ENCODE results near the gene TSPAN15. TPM values are rescaled to one million over a fixed set of nuclear protein-coding genes. Genes with fewer than 3 reads are reported as not detected.
"Not testable (repeated sequence)": the region's sequence is repeated elsewhere in the genome, so short reads cannot be mapped to it uniquely, and the experiment has no call there.

Gene TSPAN15
- total RNA-seq, 4 donors from 2014 or later = 17.2 to 58.1 (median 24.4) TPM

GRCh38 chr10:69481811-69482524 lies 30.7 kb downstream of the TSPAN15 start:
- Histone ChIP-seq H3K27me3 (no peaks in the 10 kb centered on the region), H3K36me3 (no peaks in the 10 kb centered on the region), H3K27ac (peak overlapping the region; percentile 81 to 92), H3K4me1 (peaks cover 4 to 24% of the 10 kb centered on the region in 2 donors), H3K9me3 (no peaks in the 10 kb centered on the region), H3K4me3 (no peak overlapping the region)
- intact Hi-C loops (cut with DNase I; ENCODE audit: low total_unique reads) = no loop called here
- TF ChIP-seq POLR2A (IDR thresholded peaks at IDR 0.05) (no peak), CTCF (IDR thresholded peaks at IDR 0.05) (no peak)
- no peak for DNase-seq

GRCh38 chr10:69483963-69484362 lies 32.7 kb downstream of the TSPAN15 start:
- Histone ChIP-seq H3K4me3 (no peak overlapping the region), H3K9me3 (peaks cover 0 to 4% of the 10 kb centered on the region in 2 donors), H3K4me1 (peaks cover 4 to 22% of the 10 kb centered on the region in 2 donors), H3K27ac (peak overlapping the region; percentile 70 to 92), H3K36me3 (no peaks in the 10 kb centered on the region), H3K27me3 (no peaks in the 10 kb centered on the region)
- intact Hi-C loops (cut with DNase I; ENCODE audit: low total_unique reads) = no loop called here
- TF ChIP-seq POLR2A (IDR thresholded peaks at IDR 0.05) (no peak), CTCF (IDR thresholded peaks at IDR 0.05) (no peak)
- DNase-seq = no peak

- Histone ChIP-seq H3K9me3 (peaks cover 0 to 4% of the 10 kb centered on the region in 2 donors), H3K4me3 (no peak overlapping the region), H3K27ac (peak overlapping the region; percentile 70 to 92), H3K27me3 (no peaks in the 10 kb centered on the region), H3K36me3 (no peaks in the 10 kb centered on the region), H3K4me1 (peaks cover 4 to 14% of the 10 kb centered on the region in 2 donors)
- intact Hi-C loops (cut with DNase I; ENCODE audit: low total_unique reads) = no loop called here
- no peak for DNase-seq
- TF ChIP-seq POLR2A (IDR thresholded peaks at IDR 0.05) (no peak), CTCF (IDR thresholded peaks at IDR 0.05) (no peak)
These were observed 33.5 kb downstream of the TSPAN15 start for GRCh38 chr10:69484736-69485135.

- Histone ChIP-seq H3K27ac (peak overlapping the region; percentile 32 to 92), H3K9me3 (peaks cover 0 to 4% of the 10 kb centered on the region in 2 donors), H3K4me3 (no peak overlapping the region), H3K27me3 (no peaks in the 10 kb centered on the region), H3K36me3 (no peaks in the 10 kb centered on the region), H3K4me1 (no peaks in the 10 kb centered on the region)
- intact Hi-C loops (cut with DNase I; ENCODE audit: low total_unique reads) = no loop called here
- no peak for TF ChIP-seq POLR2A (IDR thresholded peaks at IDR 0.05)
- no peak for DNase-seq
These were observed 35.9 kb downstream of the TSPAN15 start for GRCh38 chr10:69486922-69487730.

GRCh38 chr10:69488149-69488844 lies 37.0 kb downstream of the TSPAN15 start:
- H3K27me3 ChIP-seq; DNase-seq; intact Hi-C loops (cut with DNase I; ENCODE audit: low total_unique reads); H3K4me3 ChIP-seq; H3K27ac ChIP-seq; H3K4me1 ChIP-seq; H3K36me3 ChIP-seq; H3K9me3 ChIP-seq: not testable (repeated sequence)

- H3K27me3 ChIP-seq; H3K4me3 ChIP-seq; H3K9me3 ChIP-seq; H3K27ac ChIP-seq; DNase-seq; H3K36me3 ChIP-seq; intact Hi-C loops (cut with DNase I; ENCODE audit: low total_unique reads); H3K4me1 ChIP-seq: not testable (repeated sequence)
These were observed 37.6 kb downstream of the TSPAN15 start for GRCh38 chr10:69488856-69489255.
